Lower lobe of right lung (tissue), 2 donors: ENCODE results near the gene RET. TPM values are rescaled to one million over a fixed set of nuclear protein-coding genes. Genes with fewer than 3 reads are reported as not detected.

ENCODE experiments used
- ATAC-seq, 2 donors: fragments of 200-7000 bp; cut with Tn5 transposase; one replicate each; pipeline ENCODE4 v1.9.1; 2020 to 2022; ENCODE audit warnings: mild to moderate bottlenecking in 2 of 2, moderate library complexity in 2 of 2
- DNase-seq: peaks from one replicate; pipeline ENCODE4 v3.0.0-alpha.2; 2020
- H3K27ac ChIP-seq: fragments of 200-600 bp; one replicate; pipeline ENCODE4 v1.8.0; 2022
- H3K27me3 ChIP-seq: fragments of 200-600 bp; one replicate; pipeline ENCODE4 v1.8.0; 2022; ENCODE audit warnings: low read depth
- H3K36me3 ChIP-seq: fragments of 200-600 bp; one replicate; pipeline ENCODE4 v1.8.0; 2022; ENCODE audit warnings: mild to moderate bottlenecking
- H3K4me1 ChIP-seq: fragments of 200-600 bp; one replicate; pipeline ENCODE4 v1.8.0; 2022
- H3K4me3 ChIP-seq: fragments of 200-600 bp; one replicate; pipeline ENCODE4 v1.8.0; 2022; ENCODE audit warnings: mild to moderate bottlenecking
- H3K9me3 ChIP-seq: fragments of 200-600 bp; one replicate; pipeline ENCODE4 v1.8.0; 2022
- CTCF ChIP-seq: fragments of 200-600 bp; IDR thresholded peaks from one replicate; pipeline ENCODE4 v1.8.0; 2022; ENCODE audit warnings: antibody characterized with exemption, mild to moderate bottlenecking
- intact Hi-C: fragments of 100-400 bp; cut with DNase I; formaldehyde crosslinking; loops from one replicate; pipeline ENCODE4 v1.11.0; 2022
- total RNA-seq: library from RNA; stranded (reverse); fragmentation: NEBNext Ultra II Directional; extraction: Animal tissue kit (Norgen Biotek cat#: 25700); gene quantifications from one replicate; pipeline ENCODE4 v1.2.1, GENCODE V29; 2021
- donor health status: DM: no; HTN: yes; CAD: no; lungs with severe emphysema.

RET gene
- total RNA-seq, 1 donor from 2014 or later: 0.68 TPM

GRCh38 chr10:43073191-43073590 is 3.7 kb upstream of the RET start:
- intact Hi-C loops: no loop called here
- no peak overlapping the region for H3K27ac ChIP-seq
- no peak for TF ChIP-seq CTCF
- no peak for ATAC-seq
- no peaks in the 10 kb centered on the region for H3K36me3 ChIP-seq
- DNase-seq: no peak
- peaks cover 38% of the 10 kb centered on the region for H3K27me3 ChIP-seq
- peaks cover 5% of the 10 kb centered on the region for H3K4me1 ChIP-seq
- no peak overlapping the region for H3K4me3 ChIP-seq
- H3K9me3 ChIP-seq: no peaks in the 10 kb centered on the region

- no peak overlapping the region for H3K27ac ChIP-seq
- ATAC-seq (no peak), DNase-seq (peak; percentile 18)
- H3K4me3 ChIP-seq: no peak overlapping the region
- no peaks in the 10 kb centered on the region for H3K9me3 ChIP-seq
- intact Hi-C loops: no loop called here
- H3K36me3 ChIP-seq: no peaks in the 10 kb centered on the region
- TF ChIP-seq CTCF: no peak
- peaks cover 43% of the 10 kb centered on the region for H3K27me3 ChIP-seq
- peaks cover 5% of the 10 kb centered on the region for H3K4me1 ChIP-seq
Observed at GRCh38 chr10:43073721-43074120, 3.1 kb upstream of the RET start.

GRCh38 chr10:43074409-43074808 is 2.5 kb upstream of the RET start:
- ATAC-seq (no peak), DNase-seq (peak; percentile 15)
- intact Hi-C loops: no loop called here
- no peaks in the 10 kb centered on the region for H3K9me3 ChIP-seq
- no peak overlapping the region for H3K4me3 ChIP-seq
- TF ChIP-seq CTCF: no peak
- H3K36me3 ChIP-seq: no peaks in the 10 kb centered on the region
- H3K27me3 ChIP-seq: peaks cover 50% of the 10 kb centered on the region
- H3K27ac ChIP-seq: no peak overlapping the region
- H3K4me1 ChIP-seq: peaks cover 5% of the 10 kb centered on the region

- H3K27ac ChIP-seq: no peak overlapping the region
- TF ChIP-seq CTCF: no peak
- ATAC-seq (no peak), DNase-seq (peak; percentile 29)
- H3K4me3 ChIP-seq: no peak overlapping the region
- intact Hi-C loops: no loop called here
- peaks cover 5% of the 10 kb centered on the region for H3K4me1 ChIP-seq
- H3K9me3 ChIP-seq: no peaks in the 10 kb centered on the region
- peaks cover 56% of the 10 kb centered on the region for H3K27me3 ChIP-seq
- H3K36me3 ChIP-seq: no peaks in the 10 kb centered on the region
Observed at GRCh38 chr10:43074827-43075611, 1.9 kb upstream of the RET start.

- H3K36me3 ChIP-seq: no peaks in the 10 kb centered on the region
- H3K4me1 ChIP-seq: peaks cover 5% of the 10 kb centered on the region
- H3K9me3 ChIP-seq: no peaks in the 10 kb centered on the region
- no peak overlapping the region for H3K27ac ChIP-seq
- ATAC-seq (no peak), DNase-seq (no peak)
- H3K27me3 ChIP-seq: peaks cover 56% of the 10 kb centered on the region
- intact Hi-C loops: no loop called here
- H3K4me3 ChIP-seq: no peak overlapping the region
- no peak for TF ChIP-seq CTCF
Observed at GRCh38 chr10:43075612-43076003, 1.3 kb upstream of the RET start.
